ENCODE data around the gene MYF5.
A peak's percentile ranks its signal among the peaks of the same experiment; 100 is the strongest.
"Not testable (repeated sequence)": the region's sequence is repeated elsewhere in the genome, so short reads cannot be mapped to it uniquely, and the experiment has no call there.

The MYF5 gene

GRCh38 chr12:80716696-80717469 lies at the start of gene MYF5:
Gene MYF5, plus strand, starts transcription at chr12:80716912. Its CDS starts 152 bp downstream, at chr12:80717064.
- Mint-ChIP-seq H3K36me3 (no peaks in the 10 kb centered on the region), H3K4me3 (no peak within 1 kb of the TSS), H3K4me1 (no peaks in the 10 kb centered on the region), H3K9me3 (peaks cover 6% of the 10 kb centered on the region), H3K27ac (no peak within 1 kb of the TSS)
- ATAC-seq (peak; percentile 21), DNase-seq (ENCODE audit: low spot score in 2 of 2) (no peak)

GRCh38 chr12:80670214-80670613 lies 46.5 kb upstream of the MYF5 start:
- Mint-ChIP-seq H3K27ac (no peak overlapping the region), H3K4me1 (no peaks in the 10 kb centered on the region), H3K4me3 (no peak overlapping the region), H3K9me3 (peaks cover 16% of the 10 kb centered on the region), H3K36me3 (no peaks in the 10 kb centered on the region)
- DNase-seq (ENCODE audit: low spot score in 2 of 2), result no peak
- no peak for ATAC-seq

- H3K36me3 Mint-ChIP-seq; H3K27ac Mint-ChIP-seq; DNase-seq (ENCODE audit: low spot score in 2 of 2); H3K9me3 Mint-ChIP-seq; ATAC-seq; H3K4me1 Mint-ChIP-seq; H3K4me3 Mint-ChIP-seq: not testable (repeated sequence)
Measured at GRCh38 chr12:80676042-80676636, 40.6 kb upstream of the MYF5 start.

- Mint-ChIP-seq H3K27ac (no peak overlapping the region), H3K4me3 (no peak overlapping the region), H3K4me1 (no peaks in the 10 kb centered on the region), H3K9me3 (peaks cover under 1% of the 10 kb centered on the region), H3K36me3 (no peaks in the 10 kb centered on the region)
- no peak for ATAC-seq
- no peak for DNase-seq (ENCODE audit: low spot score in 2 of 2)
Measured at GRCh38 chr12:80676856-80677255, 39.9 kb upstream of the MYF5 start.

GRCh38 chr12:80677994-80678393 lies 38.7 kb upstream of the MYF5 start:
- DNase-seq (ENCODE audit: low spot score in 2 of 2) (no peak), ATAC-seq (no peak)
- Mint-ChIP-seq H3K36me3 (no peaks in the 10 kb centered on the region), H3K4me1 (no peaks in the 10 kb centered on the region), H3K4me3 (no peak overlapping the region), H3K9me3 (no peaks in the 10 kb centered on the region), H3K27ac (no peak overlapping the region)

- H3K27ac Mint-ChIP-seq, result no peak overlapping the region
- H3K4me1 Mint-ChIP-seq, result no peaks in the 10 kb centered on the region
- H3K4me3 Mint-ChIP-seq, result no peak overlapping the region
- no peaks in the 10 kb centered on the region for H3K9me3 Mint-ChIP-seq
- H3K36me3 Mint-ChIP-seq, result no peaks in the 10 kb centered on the region
- no peak for ATAC-seq
- no peak for DNase-seq (ENCODE audit: low spot score in 2 of 2)
Measured at GRCh38 chr12:80679346-80680131, 37.2 kb upstream of the MYF5 start.

- Mint-ChIP-seq H3K36me3 (no peaks in the 10 kb centered on the region), H3K4me3 (no peak overlapping the region), H3K4me1 (no peaks in the 10 kb centered on the region), H3K27ac (no peak overlapping the region), H3K9me3 (peaks cover under 1% of the 10 kb centered on the region)
- DNase-seq (ENCODE audit: low spot score in 2 of 2) (no peak), ATAC-seq (no peak)
Measured at GRCh38 chr12:80681287-80681686, 35.4 kb upstream of the MYF5 start.

GRCh38 chr12:80681786-80682185 lies 34.9 kb upstream of the MYF5 start:
- H3K4me1 Mint-ChIP-seq, result no peaks in the 10 kb centered on the region
- no peak overlapping the region for H3K27ac Mint-ChIP-seq
- no peak overlapping the region for H3K4me3 Mint-ChIP-seq
- H3K36me3 Mint-ChIP-seq, result no peaks in the 10 kb centered on the region
- DNase-seq (ENCODE audit: low spot score in 2 of 2) (no peak), ATAC-seq (no peak)
- peaks cover 3% of the 10 kb centered on the region for H3K9me3 Mint-ChIP-seq

GRCh38 chr12:80684077-80684495 lies 32.6 kb upstream of the MYF5 start:
- no peak for DNase-seq (ENCODE audit: low spot score in 2 of 2)
- Mint-ChIP-seq H3K9me3 (peaks cover 3% of the 10 kb centered on the region), H3K36me3 (no peaks in the 10 kb centered on the region), H3K27ac (no peak overlapping the region), H3K4me3 (no peak overlapping the region), H3K4me1 (no peaks in the 10 kb centered on the region)
- ATAC-seq, result no peak

GRCh38 chr12:80690090-80690489 lies 26.6 kb upstream of the MYF5 start:
- Mint-ChIP-seq H3K4me3 (no peak overlapping the region), H3K9me3 (peaks cover 14% of the 10 kb centered on the region), H3K27ac (no peak overlapping the region), H3K36me3 (no peaks in the 10 kb centered on the region), H3K4me1 (no peaks in the 10 kb centered on the region)
- ATAC-seq (no peak), DNase-seq (ENCODE audit: low spot score in 2 of 2) (no peak)

GRCh38 chr12:80690513-80690912 lies 26.2 kb upstream of the MYF5 start:
- Mint-ChIP-seq H3K36me3 (no peaks in the 10 kb centered on the region), H3K4me1 (no peaks in the 10 kb centered on the region), H3K4me3 (no peak overlapping the region), H3K9me3 (peaks cover 14% of the 10 kb centered on the region), H3K27ac (no peak overlapping the region)
- no peak for DNase-seq (ENCODE audit: low spot score in 2 of 2)
- ATAC-seq, result no peak

- ATAC-seq (no peak), DNase-seq (ENCODE audit: low spot score in 2 of 2) (no peak)
- Mint-ChIP-seq H3K9me3 (peaks cover 12% of the 10 kb centered on the region), H3K4me3 (no peak overlapping the region), H3K27ac (no peak overlapping the region), H3K36me3 (no peaks in the 10 kb centered on the region), H3K4me1 (no peaks in the 10 kb centered on the region)
Measured at GRCh38 chr12:80692114-80692513, 24.6 kb upstream of the MYF5 start.

GRCh38 chr12:80697270-80697887 lies 19.3 kb upstream of the MYF5 start:
- Mint-ChIP-seq H3K36me3 (no peaks in the 10 kb centered on the region), H3K4me3 (no peak overlapping the region), H3K27ac (no peak overlapping the region), H3K9me3 (peaks cover 9% of the 10 kb centered on the region), H3K4me1 (no peaks in the 10 kb centered on the region)
- no peak for ATAC-seq
- DNase-seq (ENCODE audit: low spot score in 2 of 2), result no peak

GRCh38 chr12:80698256-80698655 lies 18.5 kb upstream of the MYF5 start:
- DNase-seq (ENCODE audit: low spot score in 2 of 2) (no peak), ATAC-seq (no peak)
- H3K4me1 Mint-ChIP-seq, result no peaks in the 10 kb centered on the region
- no peak overlapping the region for H3K4me3 Mint-ChIP-seq
- no peak overlapping the region for H3K27ac Mint-ChIP-seq
- H3K36me3 Mint-ChIP-seq, result no peaks in the 10 kb centered on the region
- peaks cover 9% of the 10 kb centered on the region for H3K9me3 Mint-ChIP-seq

GRCh38 chr12:80698847-80699542 lies 17.7 kb upstream of the MYF5 start:
- no peak for ATAC-seq
- Mint-ChIP-seq H3K4me1 (no peaks in the 10 kb centered on the region), H3K9me3 (peaks cover 10% of the 10 kb centered on the region)

More at GRCh38 chr12:80698847-80699542, 17.7 kb upstream of the MYF5 start:
- Mint-ChIP-seq H3K36me3 (no peaks in the 10 kb centered on the region), H3K4me3 (no peak overlapping the region), H3K27ac (no peak overlapping the region)
- no peak for DNase-seq (ENCODE audit: low spot score in 2 of 2)
